ENCODE results near the gene DMD. TPM values are rescaled to one million over a fixed set of nuclear protein-coding genes. Genes with fewer than 3 reads are reported as not detected.

Gene DMD
- total and polyA plus RNA-seq, 8 donors, result 6.8 to 117 (median 44.2) TPM

DNA sequence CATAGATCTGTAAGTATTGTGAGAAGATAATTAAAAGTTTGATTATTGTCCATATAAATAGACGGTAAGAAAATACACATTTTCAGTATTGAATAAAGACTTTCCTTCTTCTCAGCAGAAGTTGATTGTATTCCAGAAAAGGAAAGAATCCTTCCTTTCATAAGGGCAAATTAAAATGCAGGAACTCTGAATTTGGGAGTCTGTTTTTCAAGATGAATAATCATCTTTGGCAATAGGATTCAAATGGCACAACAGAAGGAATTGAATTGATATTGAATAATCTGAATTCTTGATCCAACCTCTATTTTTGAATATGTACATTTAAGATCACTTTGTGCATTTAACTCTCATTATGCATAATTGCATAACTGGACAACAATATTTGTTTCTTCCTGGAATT is 149.3 kb downstream of the DMD start:
- no peak for TF ChIP-seq POLR2AphosphoS5 (IDR thresholded peaks at IDR 0.05)
- no peak for TF ChIP-seq POLR2A (IDR thresholded peaks at IDR 0.05)
- TF ChIP-seq EP300 (IDR thresholded peaks at IDR 0.05), result no peak
- TF ChIP-seq, protein P1, sequence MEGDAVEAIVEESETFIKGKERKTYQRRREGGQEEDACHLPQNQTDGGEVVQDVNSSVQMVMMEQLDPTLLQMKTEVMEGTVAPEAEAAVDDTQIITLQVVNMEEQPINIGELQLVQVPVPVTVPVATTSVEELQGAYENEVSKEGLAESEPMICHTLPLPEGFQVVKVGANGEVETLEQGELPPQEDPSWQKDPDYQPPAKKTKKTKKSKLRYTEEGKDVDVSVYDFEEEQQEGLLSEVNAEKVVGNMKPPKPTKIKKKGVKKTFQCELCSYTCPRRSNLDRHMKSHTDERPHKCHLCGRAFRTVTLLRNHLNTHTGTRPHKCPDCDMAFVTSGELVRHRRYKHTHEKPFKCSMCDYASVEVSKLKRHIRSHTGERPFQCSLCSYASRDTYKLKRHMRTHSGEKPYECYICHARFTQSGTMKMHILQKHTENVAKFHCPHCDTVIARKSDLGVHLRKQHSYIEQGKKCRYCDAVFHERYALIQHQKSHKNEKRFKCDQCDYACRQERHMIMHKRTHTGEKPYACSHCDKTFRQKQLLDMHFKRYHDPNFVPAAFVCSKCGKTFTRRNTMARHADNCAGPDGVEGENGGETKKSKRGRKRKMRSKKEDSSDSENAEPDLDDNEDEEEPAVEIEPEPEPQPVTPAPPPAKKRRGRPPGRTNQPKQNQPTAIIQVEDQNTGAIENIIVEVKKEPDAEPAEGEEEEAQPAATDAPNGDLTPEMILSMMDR (IDR thresholded peaks at IDR 0.05), result no peak
- no peaks in the 10 kb centered on the region for H3K4me1 ChIP-seq
- no peak overlapping the region for H3K4me3 ChIP-seq
- no peak overlapping the region for H3K27ac ChIP-seq
- H3K36me3 ChIP-seq, result no peaks in the 10 kb centered on the region
- intact Hi-C loops (cut with DNase I; ENCODE audit: low total_unique reads), result no loop called here
- H3K27me3 ChIP-seq, result no peaks in the 10 kb centered on the region
- DNase-seq, result no peak
- 77 to 97% (median 91%) methylated on average over 1 of the region's 1 CpG for WGBS, 5 donors
- no peaks in the 10 kb centered on the region for H3K9me3 ChIP-seq

- Histone ChIP-seq H3K27me3 (no peaks in the 10 kb centered on the region), H3K4me3 (no peak overlapping the region), H3K36me3 (no peaks in the 10 kb centered on the region), H3K9me3 (no peaks in the 10 kb centered on the region), H3K27ac (no peak overlapping the region), H3K4me1 (no peaks in the 10 kb centered on the region)
- no peak for DNase-seq
- 83 to 89% (median 85%) methylated on average over 6 to 9 of the region's 9 CpGs for WGBS, 5 donors
- TF ChIP-seq, protein P1 (IDR thresholded peaks at IDR 0.05), result no peak
- intact Hi-C loops (cut with DNase I; ENCODE audit: low total_unique reads), result no loop called here
Measured at GRCh38 chrX:33053001-33053400, 158.3 kb downstream of the DMD start.

GRCh38 chrX:33045882-33046281 is 165.5 kb downstream of the DMD start:
- 91 to 98% (median 94%) methylated on average over 1 to 2 of the region's 2 CpGs for WGBS, 5 donors
- no peak for TF ChIP-seq POLR2AphosphoS5 (IDR thresholded peaks at IDR 0.05)
- TF ChIP-seq, protein P1 (IDR thresholded peaks at IDR 0.05), result no peak
- no peak for TF ChIP-seq EP300 (IDR thresholded peaks at IDR 0.05)
- TF ChIP-seq POLR2A (IDR thresholded peaks at IDR 0.05), result no peak
- intact Hi-C loops (cut with DNase I; ENCODE audit: low total_unique reads), result no loop called here
- no peak overlapping the region for H3K27ac ChIP-seq
- no peak overlapping the region for H3K4me3 ChIP-seq
- H3K27me3 ChIP-seq, result no peaks in the 10 kb centered on the region
- H3K36me3 ChIP-seq, result no peaks in the 10 kb centered on the region
- no peak for DNase-seq
- no peaks in the 10 kb centered on the region for H3K4me1 ChIP-seq
- no peaks in the 10 kb centered on the region for H3K9me3 ChIP-seq

GRCh38 chrX:33045245-33045644 is 166.1 kb downstream of the DMD start:
- DNase-seq, result no peak
- Histone ChIP-seq H3K4me3 (no peak overlapping the region), H3K4me1 (no peaks in the 10 kb centered on the region), H3K9me3 (no peaks in the 10 kb centered on the region), H3K27ac (no peak overlapping the region), H3K36me3 (no peaks in the 10 kb centered on the region), H3K27me3 (no peaks in the 10 kb centered on the region)
- intact Hi-C loops (cut with DNase I; ENCODE audit: low total_unique reads), result no loop called here
- WGBS, 5 donors, result 39 to 78% (median 53%) methylated on average over 3 of the region's 3 CpGs
- TF ChIP-seq POLR2AphosphoS5 (IDR thresholded peaks at IDR 0.05) (no peak), EP300 (IDR thresholded peaks at IDR 0.05) (no peak), POLR2A (IDR thresholded peaks at IDR 0.05) (no peak)
- TF ChIP-seq, protein P1 (IDR thresholded peaks at IDR 0.05), result no peak
